ENCODE measurements around the gene TULP3.
"Not testable (repeated sequence)": the region's sequence is repeated elsewhere in the genome, so short reads cannot be mapped to it uniquely, and the experiment has no call there.

TULP3 gene, protein sequence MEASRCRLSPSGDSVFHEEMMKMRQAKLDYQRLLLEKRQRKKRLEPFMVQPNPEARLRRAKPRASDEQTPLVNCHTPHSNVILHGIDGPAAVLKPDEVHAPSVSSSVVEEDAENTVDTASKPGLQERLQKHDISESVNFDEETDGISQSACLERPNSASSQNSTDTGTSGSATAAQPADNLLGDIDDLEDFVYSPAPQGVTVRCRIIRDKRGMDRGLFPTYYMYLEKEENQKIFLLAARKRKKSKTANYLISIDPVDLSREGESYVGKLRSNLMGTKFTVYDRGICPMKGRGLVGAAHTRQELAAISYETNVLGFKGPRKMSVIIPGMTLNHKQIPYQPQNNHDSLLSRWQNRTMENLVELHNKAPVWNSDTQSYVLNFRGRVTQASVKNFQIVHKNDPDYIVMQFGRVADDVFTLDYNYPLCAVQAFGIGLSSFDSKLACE

DNA sequence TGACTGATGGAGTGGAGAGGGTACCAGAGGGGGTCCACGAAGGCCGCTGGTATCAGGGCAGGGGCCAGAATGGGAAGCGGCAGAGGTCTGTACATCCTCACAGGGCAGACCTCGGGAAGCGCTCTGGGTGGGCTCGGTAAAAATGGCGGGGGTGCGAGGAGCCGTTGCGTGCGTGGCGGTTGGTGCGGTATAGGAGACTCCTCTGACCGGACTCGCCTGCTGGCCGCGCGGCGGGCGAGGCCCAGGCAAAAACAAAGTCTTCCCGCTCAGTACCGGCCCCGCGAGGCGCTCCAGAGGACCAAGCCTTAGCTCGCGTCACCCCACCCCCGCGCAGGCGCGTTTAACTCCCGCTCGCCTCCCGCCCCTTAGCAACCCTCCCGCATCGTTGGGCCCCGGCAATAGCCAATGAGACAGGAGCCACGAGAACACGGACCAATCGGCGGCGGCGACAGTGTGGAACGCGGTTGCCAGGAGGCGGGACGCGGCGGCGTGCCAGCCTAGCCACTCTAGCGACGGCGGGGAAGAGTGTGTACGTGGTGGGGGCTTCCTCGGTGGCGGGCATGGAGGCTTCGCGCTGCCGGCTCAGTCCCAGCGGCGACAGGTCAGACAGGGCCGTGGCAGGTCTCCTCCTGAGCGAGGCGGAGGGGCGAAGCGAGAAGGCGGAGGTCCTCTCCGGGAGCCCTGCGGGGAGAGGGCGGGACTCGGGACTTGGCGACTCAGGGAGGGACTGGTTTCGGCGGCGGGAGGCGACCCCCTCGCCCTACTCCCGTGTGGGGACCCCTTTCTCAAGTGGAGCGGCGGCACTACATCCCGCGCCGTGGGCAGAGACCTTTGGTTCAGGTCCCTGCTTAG is at the start of gene TULP3:
TULP3 (plus strand) TSS at position 504 of the 852 bp plus-strand sequence; CDS start at position 561, 57 bp downstream.
- DNase-seq, result peak; percentile 99

DNA sequence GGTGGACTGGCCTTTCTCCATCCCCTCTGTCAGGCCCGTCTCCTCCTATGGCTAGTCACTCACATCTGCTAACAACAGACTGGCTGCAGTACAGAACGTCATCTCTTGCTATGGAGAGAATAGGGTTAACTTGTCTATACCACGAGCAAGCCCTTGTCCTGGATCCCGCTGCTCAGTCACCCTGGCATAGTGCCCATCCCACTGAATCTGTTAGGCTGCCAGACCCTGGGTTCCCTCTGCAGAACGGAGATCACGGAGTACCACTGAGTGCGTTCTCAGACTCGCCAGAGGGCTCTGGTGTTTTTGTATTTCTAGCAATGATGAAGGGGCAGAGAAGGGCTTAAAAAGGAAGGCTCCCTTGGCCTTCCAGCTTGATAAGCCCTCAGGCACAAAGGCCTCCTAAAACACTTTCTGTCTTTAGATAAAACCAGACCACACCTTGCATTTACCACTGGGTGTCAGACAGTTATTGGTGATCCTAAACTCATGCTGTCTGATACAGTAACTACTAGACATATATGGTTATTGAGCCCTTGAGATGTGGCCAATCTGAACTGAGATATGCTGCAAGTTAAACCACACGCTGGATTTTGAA is 49.5 kb upstream of the TULP3 start:
- no peak for DNase-seq

DNA sequence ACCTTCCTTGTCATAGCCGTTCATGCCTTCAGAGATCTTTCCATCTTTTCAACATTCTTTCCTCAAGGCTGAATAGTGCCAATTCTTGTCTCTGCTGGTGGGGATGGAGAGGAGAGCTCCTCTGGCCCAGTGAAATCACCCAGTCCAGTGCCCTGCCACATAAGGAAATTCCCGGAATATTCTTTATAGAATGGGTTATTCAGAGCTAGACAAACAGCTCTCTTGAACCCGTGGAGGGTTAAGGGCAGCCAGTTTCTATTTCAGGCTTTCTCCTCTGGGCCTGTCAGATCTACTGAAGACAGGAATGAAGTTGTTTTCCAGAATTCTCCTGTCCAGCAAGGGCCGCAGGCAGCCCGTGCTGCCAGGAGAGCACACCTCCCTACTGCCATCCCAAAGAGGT is 47.7 kb upstream of the TULP3 start:
- no peak for DNase-seq

DNA sequence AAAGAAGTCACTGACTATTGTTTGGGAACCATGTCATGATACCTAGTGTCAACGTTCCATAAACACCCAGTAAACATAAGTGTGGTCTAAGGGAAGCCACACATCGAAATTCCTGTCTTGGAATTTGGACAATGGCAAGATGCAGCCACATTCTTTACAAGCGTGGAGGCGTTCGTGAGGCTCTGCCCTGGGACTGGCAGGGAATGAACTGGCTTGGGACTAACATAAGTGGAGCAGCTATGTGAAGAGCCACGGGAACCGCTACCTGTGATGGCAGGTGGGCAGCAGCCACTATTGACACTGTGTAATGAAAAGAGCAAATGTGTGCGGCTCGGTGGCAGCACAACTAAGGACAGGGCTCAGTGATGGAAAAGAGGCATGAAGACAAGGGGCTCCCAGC is 45.9 kb upstream of the TULP3 start:
- DNase-seq, result no peak

DNA sequence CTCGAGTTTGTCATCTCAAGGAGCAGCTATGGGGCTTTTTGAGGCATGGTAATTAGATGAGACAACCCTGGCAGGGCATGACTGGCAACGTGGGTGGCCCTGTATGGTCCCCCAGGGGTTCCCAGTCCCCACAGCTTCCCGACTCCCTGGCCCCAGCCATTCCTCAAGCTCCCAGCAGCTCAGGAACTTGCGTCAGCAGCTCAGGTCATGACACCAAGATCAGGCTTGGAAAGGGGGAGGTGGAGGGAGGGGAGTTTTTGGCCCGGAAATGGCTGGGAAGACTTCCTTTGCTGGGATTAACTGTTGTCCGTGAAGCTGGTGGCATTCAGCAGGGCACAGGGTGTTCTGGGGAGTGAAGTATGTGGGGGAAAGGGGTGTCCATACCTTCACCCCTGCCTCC is 45.4 kb upstream of the TULP3 start:
- DNase-seq, result no peak

DNA sequence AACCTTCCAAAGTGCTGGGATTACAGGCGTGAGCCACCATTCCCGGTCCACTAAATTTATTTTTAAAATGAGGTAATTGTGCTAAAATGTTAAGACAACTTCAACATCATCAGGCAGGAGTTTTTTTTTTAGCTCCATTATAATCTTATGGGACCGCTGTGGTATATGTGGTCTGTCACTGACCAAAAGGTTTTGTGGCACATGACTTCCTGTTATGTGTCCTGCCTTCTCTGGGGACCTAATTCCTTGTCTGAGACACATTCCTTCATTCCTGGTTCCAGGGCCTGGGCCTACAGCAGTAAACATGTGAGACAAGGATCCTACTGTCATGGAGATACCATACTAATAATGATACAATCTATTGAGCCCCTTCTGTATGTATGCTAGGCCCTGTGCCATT is 38.8 kb upstream of the TULP3 start:
- no peak for DNase-seq

DNA sequence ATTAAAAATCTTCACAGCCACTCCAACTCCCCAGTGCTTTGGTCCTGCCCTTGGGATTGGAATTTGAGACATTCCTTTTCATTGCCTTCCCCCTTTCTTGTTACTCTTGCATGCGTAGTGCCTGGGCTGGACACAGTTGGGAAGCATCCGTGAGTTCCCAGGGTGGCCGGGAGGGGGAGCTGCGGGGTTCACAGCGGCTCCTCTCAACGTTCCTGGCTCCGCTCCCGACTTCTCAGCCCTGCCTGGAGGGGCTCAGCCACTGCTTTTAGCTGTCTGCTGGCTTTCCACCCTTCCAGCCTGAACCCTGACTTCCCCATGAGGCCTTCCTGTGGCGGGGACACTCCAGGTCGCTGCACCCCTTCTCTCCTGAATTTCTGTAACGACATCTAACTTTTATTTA is 37.1 kb upstream of the TULP3 start:
- DNase-seq, result peak; percentile 28

DNA sequence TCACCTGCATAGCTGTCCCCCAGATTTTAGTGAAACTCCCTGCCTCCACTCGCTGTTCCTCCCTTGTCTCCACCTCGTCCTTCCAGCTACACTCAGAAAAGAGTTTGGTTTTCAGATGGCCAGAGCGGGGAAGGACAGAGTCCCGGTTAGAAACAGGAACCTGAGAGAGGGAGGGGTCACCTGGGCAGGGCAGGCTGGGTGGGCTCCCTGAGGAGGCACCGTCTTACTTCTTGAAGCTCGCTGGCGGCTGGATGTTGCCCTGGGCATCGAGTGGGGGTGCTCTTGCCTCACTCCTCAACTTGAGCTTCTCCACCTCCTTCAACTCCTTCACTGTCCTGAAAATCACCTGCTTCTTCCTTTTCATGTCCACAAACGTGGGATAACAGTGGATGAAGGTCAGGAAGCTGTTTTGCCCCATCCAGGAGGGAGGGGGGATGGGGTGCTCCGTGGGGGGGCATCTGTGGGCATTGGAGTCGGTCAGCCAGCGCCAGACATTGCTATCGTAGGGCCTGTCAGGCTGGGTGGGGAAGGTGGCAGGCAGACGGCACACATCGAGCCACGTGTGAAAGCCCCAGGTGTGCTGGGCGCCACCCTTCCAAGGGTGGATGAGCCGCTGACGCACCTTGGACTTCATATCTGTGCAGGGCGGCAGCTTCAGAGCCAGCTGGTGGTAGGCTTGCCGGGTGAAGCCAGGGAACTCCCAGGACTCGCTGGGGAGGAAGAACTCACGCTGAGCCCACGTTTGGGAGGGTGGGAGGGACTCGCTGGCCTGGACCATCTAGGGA is 35.8 kb upstream of the TULP3 start:
- DNase-seq, result no peak

DNA sequence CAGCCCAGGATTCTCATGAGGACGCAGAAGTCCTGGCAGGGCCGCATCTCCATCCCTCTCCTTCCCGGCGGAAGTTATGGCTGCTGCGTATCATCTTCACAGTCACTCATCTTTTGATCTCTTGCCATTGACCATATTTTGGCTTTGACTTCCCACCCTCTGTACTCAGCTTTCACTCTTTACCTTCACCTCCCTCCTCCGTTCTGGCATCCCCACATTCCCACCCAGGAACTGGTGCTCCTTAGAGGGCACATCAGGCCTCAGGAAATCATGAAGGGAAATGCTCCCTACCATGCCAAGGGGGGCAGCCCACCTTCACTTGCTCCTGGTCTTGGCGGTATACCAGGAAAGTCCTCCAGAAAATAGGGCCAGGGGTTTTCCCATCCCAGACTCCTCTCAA is 35.1 kb upstream of the TULP3 start:
- no peak for DNase-seq

DNA sequence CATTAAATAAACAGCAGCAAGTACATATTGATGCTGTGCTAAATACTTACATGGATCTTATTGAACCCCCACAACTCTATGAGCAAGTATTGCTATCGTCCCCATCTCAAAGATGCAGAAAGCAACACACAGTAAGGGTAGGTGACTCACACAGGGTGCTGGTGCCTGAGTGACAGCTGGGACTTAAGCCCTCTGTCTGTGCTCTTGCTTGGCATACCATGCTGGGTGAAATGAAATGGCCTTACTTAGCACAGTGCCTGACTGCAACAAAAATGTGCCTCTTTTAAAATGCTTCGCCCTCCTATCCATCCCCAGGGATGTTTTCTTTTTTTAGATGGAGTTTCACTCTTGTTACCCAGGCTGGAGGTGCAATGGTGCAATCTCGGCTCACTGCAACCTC is 34.6 kb upstream of the TULP3 start:
- no peak for DNase-seq

DNA sequence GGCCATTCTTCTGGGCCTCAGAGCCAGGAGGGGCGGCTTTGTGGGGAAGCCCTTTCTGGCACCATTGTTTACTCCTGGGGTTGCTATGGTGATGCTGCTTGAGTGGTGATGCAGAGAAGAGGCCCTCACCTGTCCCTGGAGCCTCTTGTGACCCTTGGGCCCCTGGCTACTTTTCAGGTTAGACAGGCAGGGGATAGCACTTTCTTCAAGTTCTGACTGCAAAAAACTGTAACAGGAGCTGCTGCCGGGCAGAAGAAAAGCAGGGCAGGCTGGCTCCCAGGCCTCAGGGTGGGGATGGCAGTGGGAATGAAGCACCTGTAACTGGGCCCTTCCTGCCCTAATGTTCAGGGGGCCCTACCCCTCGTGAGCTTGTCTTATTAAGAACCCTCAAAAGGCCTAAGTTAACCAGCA is 33.7 kb upstream of the TULP3 start, which contains the start of gene TEX52:
TEX52 (minus strand) TSS at position 19 of the 411 bp plus-strand sequence; CDS start at position 6, 13 bp downstream.
- DNase-seq, result no peak

DNA sequence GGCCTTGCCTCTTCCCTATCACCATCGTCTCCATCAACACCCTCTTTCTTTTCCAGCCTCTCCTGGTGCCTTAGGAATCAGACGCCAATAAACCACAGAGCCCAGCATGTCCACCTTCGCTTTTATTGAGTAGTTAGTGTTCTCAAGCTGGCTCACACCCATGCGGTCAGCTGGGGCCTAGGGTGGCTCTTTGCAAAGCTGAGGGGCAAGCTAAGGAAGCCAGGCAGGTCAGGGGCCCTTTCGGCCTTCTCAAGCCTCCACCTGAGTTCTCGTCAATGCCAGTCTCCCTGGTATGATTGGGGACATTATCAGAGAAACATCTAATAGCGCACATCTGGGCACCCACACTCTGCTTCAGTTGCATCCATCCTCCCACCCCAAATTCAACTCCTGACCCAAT is 33.1 kb upstream of the TULP3 start:
- DNase-seq, result no peak

DNA sequence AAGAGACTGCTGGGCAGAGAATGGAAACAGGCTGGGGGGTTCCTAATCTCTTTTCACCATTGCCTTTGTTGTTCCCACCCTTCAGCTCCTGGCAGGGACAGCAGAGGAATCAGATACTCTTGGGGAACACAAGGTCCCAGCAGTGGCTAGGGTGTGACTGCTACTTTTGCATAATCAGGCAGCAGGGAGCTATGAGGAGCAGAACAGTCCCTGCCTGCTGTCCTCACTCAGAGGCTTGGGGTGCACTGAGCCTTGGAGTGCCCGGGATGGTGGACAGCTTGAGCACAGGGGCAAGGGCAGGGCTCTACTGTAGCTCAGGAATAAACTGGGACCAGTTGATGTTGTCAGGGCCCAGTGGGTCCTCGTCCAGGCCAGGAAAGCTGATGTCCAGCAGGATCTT is 32.4 kb upstream of the TULP3 start:
- DNase-seq, result no peak

DNA sequence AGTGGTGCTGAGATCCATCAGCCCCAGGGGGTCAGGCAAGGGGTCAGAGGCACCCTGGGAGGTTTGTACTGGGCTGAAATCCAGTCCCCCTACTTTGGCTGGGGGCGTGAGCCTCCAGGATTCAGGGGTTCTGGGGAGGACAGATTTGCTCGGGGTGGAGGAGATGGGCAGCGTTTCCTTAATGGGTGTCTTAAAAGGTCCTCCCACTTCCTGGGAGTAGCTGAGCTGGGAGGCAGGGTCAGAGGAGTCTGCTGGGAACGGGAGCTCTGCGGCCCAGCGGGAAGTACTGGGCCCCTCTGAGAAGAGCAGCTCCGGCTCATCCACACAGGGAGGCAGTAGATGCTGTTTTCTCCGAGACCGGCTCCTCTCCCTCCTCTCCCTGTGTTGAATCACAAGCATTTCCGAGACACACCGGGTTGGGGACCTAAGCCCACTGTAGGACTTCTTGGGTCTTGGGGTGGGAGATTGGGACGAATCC is 31.7 kb upstream of the TULP3 start:
- DNase-seq, result no peak

DNA sequence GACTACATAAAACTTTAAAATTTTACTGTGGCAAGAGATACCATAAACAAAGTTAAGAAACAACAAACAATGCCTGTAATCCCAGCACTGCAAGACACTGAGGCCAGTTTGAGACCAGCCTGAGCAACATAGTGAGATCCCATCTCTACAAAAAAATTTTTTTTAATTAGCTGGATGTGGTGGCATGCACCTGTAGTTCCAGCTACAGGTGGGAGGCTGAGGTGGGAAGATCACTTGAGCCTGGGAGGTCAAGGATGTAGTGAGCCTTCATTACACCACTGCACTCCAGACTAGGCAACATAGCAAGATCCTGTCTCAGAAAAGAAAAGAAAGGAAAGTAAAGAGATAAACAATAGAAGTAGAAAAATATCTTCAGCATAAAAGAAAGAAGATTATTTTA is 30.5 kb upstream of the TULP3 start:
- no peak for DNase-seq

DNA sequence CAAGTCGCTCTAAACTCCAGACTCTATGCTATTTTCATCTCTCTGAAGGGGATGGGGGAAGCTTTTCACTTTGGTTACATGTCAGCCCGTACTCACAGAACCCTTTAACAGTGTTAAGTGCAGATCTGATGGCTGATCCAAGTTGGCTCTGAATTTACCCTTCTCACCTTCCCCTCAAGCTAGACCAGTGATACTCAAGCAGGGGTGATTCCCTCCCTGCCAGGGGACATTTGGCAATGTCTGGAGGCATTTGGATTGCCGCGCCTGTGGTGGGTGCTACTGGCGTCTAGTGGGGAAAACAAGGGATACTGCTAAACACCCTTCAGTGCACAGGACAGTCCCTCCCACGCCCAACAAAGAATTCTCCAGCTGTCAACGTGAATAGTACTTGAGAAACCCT is 27.8 kb upstream of the TULP3 start:
- DNase-seq, result no peak

DNA sequence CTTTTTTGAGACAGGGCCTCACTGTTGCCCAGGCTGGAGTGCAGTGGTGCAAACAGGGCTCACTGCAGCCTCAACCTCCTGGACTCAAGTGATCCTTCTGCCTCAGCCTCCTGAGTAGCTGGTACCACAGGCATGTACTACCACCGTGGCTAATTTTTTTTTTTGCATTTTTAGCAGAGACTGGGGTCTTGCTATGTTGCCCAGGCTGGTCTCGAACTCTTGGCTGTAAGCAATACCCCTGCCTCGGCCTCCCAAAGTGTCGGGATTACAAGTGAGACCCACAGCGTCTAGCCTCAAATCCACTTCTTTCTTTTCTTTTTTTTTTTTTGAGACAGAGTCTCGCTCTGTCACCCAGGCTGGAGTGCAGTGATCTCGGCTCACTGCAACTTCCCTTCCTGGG is 27.3 kb upstream of the TULP3 start:
- not testable (repeated sequence) for DNase-seq

DNA sequence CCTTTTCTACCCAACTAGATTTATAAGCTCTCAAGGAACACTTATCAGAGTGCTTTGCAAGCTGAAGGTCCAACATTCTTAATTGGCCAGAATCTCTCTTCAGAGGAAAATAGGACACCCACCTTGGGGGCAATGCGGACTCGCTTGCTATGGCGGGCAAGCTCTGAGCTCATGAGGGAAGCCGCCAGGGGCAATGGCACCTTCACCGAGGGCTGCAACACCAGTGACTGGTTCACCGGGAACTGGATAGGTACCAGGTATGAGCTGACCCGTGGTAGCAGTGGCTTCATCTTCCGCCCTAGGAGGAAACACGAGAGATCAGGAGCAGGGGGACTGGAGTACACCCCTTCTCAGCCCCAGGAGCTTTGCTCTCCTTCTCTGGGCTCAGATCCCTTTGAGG is 26.5 kb upstream of the TULP3 start:
- no peak for DNase-seq

DNA sequence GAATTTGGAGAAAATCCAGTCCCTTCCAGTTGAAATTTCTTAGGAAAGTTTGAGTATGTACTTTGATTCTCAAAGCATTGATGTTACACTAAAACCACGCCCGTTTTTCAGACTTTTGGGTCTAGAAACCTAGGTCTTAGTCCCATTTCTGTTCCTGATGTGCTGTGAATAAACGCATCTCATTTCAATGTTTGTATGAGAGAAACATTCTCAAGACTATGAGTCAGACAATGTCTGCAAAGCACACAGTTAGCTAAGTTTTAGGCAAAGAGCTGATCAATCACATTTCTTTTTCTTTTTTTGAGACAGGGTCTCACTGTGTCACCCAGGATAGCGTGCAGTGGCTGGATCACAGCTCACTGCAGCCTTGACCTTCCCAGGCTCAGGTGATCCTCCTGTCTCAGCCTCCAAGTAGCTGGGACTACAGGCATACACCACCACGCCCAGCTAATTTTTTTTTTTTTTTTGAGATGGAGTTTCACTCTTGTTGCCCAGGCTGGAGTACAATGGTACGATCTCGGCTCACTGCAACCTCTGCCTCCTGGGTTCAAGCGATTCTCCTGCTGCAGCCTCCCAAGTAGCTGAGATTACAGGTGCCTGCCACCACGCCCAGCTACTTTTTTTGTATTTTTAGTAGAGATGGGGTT is 21.6 kb upstream of the TULP3 start:
- not testable (repeated sequence) for DNase-seq

DNA sequence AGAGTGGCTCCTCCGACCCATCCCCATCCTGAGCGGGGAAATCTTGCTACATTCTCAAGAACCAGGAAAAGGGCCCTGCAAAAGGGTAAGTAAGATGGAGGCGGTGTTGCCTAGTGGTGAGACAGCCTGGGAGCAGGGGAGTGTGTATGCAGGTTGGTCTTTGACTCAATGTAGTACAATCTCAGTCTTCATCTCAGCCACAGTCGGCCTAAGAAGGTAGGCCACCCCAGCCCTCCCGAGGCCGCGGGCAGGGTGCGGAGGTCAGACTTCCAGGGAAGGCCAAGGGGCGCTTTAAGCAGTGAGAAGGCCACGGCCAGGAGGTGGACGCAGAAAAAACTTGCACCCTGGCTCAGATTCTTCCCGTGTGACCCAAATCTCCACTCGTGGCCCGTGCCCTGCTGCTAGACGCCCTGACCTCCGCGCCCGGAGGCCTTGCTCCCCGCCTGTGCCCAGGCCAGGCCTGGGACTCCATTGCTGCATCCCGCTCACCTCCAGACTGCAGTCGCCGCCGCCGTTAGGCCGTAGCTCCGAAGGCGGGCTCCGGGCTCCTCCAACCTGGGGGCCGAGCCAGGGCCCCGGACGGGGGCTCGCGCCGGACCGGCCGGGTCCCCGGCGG is 14.2 kb upstream of the TULP3 start:
- DNase-seq, result peak; percentile 7

All from CD4-positive, alpha-beta T cell treated with Interleukin-10 for 1 hour (primary cell).